NCI-H748 treated with DMSO at 0.1 percent for 48 hours (cell line): Measurements from ENCODE around the gene PPTC7.
"Not testable (repeated sequence)": the region's sequence is repeated elsewhere in the genome, so short reads cannot be mapped to it uniquely, and the experiment has no call there.

ENCODE experiments used
- DNase-seq: peaks from one replicate; lab custom pipeline; 2025; lab: John Stamatoyannopoulos, UW

Gene PPTC7

DNA sequence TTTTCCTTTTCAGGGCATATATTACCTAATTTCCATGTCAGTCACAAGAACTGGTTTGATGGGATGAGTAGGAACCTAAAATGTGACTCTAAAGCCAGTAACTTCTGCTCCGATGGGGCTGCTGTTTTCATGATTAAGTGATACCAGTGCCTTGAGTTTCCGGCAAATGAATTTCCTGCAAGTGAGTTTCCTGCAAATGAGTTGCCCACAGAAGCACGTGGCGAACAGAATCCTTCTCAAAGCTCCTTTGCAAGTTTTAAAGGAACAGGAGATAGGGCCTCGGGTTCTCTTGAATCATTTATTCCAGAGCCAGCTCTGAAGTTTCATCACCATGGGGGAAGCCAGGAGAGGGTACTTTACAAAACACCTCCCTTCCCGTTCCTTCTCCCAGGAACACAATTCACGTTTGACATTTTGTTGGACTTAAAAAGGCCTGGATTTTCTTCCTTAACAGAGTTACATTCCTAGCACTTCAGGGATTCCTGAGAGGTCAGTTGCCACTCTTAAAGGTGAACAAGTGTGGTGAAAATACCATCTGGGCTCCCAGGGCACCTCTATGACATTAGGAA lies 2.2 kb upstream of the PPTC7 start:
- DNase-seq = no peak

DNA sequence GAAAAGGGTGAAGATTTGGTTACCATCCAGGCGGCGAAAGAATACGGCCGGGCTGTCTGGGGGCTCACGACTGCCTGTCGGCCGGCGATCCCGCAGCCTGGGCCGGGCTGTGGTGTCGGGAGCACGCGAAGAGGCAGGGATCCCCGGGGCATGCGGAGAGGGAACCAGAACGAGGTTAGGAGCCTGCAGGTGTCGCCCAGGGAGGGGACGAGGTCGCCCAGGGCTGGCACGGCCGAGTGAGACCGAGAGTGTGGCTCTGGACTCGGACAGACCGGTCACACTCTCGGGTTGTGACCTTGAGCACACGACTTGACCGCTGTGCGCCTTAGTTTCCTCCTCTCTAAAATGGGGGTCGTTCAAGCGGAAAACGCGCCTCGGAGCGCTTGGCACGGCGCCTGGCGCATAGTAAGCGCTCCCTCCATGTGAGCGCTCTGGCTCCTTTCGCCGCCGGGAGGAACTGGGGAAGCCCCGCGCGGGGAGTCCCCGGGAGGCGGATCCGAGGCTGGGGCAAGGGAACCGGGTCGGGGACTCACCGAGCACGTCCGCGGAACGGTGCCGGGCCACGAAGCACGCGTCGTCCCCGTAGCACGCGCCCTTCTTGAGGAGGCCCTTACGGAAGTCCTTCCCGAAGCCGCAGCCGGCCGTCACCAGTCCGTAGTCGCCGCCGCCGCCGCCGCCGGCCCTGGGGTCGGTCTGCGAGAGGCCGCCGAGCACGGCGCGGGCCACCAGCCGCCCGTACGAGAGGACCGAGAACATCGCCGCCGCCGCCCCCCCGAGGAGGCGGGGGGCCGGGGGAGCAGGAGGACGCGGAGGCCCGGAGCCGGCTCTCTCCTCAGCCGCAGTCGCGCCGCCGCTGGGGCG lies 612 bp downstream of the PPTC7 start:
- peak; percentile 27 for DNase-seq

DNA sequence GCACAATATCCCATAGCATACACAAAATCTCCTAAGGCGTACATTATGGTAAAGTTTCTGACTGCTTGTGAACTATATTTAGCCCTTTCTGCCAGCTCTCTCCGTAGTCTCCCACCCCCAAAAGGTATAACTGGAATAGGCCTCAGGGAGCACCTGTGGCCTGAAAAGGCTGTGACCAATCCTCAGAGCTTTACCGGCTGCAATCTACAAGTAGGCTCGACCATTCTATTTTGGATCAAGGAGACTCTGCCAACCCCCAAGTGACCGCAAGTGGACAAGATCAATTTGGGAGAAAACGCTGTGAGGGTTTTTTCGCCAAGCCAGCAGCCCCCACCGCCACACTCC lies 1.2 kb downstream of the PPTC7 start:
- no peak for DNase-seq

DNA sequence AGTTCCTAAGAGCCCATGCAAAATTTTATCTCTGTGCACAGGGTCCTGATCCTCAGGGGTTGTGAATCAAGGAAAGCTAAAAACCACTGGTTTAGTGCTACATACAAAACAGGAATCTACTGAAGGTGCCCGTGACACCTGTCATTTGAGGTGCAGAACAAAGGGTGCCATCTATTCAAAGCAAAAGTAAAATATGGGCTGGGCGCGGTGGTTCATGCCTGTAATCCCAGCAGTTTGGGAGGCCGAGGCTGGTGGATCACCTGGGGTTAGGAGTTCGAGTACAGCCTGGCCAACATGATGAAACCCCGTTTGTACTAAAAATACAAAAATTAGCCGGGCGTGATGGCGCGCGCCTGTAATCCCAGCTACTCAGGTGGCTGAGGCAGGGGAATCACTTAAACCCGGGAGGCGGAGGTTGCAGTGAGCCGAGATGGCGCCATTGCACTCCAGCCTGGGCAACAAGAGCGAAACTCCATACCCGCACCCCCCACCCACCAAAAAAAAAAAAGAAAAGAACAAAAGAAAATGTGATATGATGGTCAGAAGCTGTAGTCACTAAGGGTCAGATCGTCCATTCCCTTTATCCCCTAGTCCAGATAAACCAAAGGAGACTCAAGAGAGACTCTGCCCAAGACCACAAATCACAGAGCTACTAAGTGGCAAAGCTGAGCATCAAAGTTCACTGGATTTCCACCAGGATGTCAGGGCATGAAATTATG lies 3.4 kb downstream of the PPTC7 start:
- DNase-seq = no peak

DNA sequence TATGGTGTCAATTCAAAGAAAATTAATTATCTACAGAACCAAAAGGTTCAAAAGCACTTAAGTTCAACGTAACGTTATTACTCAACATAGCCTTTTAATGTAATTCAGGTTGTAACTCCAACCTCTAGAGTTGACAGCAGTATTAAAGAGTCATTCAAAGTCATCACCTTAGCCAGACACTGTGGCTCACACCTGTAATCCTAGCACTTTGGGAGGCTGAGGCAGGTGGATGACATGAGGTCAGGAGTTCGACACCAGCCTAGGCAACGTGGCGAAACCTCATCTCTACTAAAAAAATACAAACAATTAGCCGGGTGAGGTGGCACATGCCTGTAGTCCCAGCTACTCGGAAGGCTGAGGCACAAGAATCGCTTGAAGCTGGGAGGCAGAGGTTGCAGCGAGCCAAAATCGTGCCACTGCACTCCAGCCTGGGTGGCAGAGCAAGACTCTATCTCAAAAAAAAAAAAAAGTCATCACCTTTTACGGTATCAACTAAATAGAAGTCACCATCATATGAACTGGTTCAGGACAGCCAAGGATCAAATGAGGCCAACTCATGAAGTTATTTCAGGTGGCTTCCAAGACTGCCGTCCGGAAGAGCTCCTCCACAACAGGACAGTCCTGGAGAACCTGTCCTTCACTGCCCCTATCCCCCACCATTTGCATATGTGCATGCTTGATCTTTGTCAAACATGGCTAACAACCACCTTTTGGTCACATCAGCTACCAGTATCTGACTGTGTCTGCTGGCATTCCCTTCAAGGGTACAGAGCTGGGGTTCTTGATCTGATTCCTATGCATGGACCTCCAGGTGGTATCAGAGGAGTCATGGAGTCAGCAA lies 4.2 kb downstream of the PPTC7 start:
- DNase-seq = no peak

DNA sequence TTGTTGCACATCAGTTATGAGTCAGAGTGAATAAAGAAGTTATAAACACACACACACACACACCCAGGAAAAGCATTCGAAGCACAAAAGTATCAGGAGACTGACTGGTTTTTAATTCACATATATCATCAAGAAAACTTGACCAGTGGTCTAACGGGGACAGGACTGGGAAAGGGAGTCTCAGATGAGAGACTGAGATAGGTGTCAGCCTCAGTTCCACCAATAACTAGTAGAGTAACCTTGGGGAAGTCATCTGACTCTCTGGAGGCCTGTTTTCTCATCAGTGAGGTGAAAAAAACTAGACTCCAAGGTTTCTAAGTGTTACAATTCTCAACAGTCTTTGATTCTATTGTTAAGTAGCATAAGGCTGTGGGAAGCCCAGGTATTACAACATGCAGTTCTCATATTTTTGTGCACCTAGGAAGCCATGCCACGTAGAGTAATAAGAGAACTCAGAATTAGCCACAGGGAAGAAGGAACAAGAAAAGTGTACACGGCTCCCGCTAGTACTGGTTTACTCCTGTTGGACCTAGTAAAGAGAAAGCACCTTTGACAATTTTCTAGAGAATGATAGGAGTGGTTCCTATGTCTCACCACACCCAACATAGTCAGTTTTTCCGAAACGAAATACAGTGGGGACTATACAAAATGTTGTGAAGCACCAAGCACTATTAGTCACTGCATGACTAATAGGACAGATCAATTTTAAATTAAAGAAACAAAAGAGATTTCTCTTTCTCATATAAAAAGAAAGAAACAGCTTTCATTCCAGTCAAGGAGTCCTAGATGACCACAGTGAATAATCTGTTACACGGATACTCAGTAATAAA lies 5.0 kb downstream of the PPTC7 start:
- no peak for DNase-seq

DNA sequence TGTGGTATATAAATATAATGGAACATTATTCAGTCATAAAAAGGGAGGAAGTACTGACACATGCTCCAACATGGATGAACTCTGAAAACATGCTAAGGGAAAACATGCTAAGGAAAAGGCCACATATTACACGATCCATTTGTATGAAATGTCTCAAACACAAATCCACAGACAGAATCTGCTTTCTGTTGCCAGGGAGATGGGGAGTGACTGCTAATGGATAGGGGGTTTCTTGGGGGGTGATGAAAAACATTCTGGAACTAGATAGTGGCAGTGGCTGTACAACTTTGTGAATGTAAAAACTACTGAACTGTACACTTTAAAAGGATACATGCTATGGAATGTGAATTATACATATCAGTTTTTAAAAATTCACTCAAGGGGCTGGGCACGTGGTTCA lies 6.6 kb downstream of the PPTC7 start:
- no peak for DNase-seq

DNA sequence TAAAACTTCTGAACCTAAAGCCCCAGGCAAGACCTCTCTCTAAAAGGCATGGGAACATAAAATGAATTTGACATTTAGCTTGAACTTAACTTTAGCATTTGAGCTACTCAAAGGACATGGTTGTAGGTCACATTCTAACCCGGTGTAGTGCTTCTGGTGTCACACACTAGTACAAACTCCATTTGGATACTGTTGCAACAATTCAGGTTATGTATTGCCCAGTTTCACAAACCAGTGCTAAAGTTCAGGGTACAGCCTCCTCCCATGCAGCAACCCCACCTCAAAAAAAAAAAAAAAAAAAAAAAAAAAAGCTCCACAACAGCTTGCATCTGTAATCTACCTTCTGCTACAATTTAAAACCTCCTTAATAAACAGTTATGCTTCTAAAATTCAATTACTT lies 7.8 kb downstream of the PPTC7 start:
- DNase-seq = no peak

DNA sequence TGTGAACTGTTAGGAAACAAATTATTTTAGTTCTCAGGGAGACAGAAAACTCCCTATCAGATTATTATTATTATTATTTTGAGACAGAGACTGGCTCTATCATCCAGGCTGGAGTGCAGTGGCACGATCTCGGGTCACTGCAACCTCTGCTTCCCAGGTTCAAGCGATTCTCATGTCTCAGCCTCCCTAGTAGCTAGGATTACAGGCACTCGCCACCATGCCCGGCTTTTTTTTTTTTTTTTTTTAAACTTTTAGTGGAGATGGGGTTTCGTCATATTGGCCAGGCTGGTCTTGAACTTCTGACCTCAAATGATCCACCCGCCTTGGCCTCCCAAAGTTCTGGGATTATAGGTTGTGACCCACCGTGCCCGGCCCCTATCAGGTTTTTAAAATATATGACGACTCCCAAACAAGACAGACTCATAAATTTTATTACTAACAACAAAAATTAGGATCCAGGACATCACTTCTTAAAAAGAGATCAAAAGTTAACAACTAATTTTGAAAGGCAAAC lies 8.3 kb downstream of the PPTC7 start:
- not testable (repeated sequence) for DNase-seq

DNA sequence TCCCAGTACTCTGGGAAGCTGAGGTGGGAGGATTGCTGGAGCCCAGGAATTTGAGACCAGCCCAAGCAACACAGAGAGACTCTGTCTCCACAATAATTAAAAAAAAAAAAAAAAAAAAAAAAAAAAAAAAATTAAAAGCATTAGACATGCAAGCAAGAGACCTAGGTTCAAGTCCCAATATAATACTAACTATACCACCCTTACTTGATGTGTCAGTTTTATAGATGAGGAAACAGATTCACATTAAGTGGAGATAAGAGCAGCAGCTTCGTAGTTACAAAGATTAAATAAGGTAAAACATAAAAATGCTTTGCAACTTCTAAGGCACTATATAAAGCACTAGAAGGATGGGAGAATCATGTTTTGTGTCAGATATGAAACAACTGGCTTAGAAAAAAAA lies 9.1 kb downstream of the PPTC7 start:
- DNase-seq = no peak

DNA sequence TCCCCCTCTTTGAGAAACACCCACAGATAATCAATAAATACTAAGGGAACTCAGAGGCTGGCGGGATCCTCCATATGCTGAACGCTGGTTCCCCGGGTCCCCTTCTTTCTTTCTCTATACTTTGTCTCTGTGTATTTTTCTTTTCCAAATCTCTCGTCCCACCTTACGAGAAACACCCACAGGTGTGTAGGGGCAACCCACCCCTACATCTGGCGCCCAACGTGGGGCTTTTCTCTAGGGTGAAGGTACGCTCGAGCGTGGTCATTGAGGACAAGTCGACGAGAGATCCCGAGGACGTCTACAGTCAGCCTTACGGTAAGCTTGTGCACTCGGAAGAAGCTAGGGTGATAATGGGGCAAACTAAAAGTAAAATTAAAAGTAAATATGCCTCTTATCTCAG lies 12.3 kb downstream of the PPTC7 start:
- not testable (repeated sequence) for DNase-seq

DNA sequence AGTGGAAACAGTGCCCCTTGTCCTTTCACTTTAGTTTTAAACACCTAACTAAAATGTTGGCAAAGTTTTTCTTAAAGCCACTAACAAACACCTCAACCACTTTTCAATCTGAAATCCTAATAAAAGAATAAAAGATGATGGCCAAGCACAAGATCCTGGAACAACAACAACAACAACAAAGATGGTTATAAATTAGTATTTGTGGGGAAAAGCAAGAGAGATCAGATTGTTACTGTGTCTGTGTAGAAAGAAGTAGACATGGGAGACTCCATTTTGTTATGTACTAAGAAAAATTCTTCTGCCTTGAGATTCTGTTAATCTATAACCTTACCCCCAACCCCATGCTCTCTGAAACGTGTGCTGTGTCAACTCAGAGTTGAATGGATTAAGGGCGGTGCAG lies 13.3 kb downstream of the PPTC7 start:
- not testable (repeated sequence) for DNase-seq

DNA sequence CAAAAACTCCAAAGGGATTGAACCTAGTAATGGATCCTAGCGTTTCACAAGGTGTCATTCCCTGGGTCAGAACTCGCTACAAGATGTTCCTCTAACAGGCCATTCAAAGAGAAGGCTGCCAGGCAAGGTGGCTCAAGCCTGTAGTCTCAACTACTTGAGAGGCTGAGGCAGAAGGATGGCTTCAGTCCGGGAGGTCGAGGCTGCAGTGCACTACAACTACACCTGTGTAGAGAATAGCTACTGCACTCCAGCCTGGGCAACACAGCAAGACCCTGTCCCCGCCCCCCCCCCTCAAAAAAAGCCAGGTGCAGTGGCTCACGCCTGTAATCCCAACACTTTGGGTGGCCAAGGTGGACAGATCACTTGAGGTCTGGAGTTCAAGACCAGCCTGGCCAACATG lies 14.4 kb downstream of the PPTC7 start:
- DNase-seq = no peak

DNA sequence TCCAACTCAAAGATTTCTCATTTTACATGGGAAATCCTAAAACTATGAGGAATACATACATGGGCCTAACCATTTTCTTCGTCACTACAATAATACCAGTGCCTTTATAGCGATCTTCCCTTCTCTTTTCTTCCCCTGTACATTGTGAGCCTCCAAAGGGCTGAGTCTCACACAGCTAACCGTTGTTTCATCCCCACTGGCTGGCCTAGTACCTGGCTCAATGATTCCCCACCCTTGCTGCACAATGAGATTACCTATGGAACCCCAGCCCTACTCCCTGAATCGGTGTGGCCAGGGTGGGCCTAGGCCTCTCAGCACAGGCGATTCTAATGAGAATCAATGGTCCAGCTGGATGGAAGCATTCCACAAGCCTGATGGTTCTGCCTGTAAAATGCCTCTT lies 16.1 kb downstream of the PPTC7 start:
- no peak for DNase-seq

DNA sequence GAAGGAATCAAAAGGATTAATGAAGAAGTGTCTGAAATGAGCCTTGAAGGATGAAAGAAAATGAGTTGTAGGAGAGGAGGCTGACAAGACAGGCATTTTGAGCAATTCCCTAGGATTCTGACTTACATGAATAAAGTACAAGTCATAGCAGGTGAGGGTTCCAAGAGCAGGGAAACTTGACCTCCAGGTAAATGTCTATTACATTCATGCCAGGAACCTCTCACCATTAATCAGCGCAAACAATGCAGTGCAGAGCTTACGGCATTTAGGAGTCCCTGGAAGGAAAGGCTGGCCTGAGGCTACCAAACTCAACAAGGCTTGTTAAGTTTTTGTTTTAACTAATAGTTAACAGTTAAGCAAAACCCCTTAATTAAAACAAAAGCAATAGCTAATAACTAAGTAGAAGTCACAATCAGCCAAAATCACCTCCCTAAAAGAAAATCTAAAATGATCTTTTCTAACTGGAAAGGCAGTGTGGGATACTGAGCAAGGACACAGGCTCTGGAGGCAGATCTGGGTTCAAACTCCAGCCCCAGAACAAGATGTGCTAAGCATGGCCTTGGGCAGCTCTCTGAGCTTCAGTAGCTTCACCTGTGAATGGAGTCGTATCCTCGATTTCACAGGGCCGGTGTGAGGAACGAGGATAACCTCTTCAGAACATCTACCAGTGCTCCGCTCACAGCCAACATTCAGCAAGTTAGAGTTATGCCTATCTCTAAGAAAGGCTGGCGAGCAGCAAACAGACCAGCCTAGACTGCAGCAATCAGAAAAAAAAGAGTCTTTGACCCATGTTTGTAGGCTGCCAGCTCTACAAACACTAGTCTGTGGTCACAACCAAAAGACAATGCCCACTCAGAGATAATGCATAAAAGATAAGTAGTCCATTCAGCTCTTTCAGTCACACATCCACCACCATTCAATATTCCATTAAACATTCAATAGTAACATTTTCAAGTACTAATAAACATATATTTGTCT lies 16.9 kb downstream of the PPTC7 start:
- DNase-seq = no peak

DNA sequence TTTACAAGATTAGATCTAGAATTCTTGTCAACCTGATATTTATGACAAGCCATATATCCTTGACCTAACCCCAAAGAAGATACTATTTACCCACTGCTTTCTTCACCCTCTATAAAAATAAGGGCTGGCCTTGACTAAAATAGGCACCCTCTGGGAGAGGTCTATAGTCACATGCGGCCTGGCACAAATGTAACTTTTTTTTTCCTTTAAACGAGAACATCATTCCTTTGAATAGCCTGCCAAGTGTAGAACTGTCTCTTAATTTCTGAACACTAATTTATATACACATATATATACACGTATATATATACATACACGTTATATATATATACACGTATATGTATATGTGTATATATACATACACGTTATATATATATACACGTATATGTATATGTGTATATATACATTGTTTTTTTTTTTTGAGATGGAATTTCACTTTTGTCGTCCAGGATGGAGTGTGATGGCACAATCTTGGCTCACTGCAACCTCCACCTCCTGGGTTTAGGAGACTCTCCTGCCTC lies 18.6 kb downstream of the PPTC7 start:
- no peak for DNase-seq

DNA sequence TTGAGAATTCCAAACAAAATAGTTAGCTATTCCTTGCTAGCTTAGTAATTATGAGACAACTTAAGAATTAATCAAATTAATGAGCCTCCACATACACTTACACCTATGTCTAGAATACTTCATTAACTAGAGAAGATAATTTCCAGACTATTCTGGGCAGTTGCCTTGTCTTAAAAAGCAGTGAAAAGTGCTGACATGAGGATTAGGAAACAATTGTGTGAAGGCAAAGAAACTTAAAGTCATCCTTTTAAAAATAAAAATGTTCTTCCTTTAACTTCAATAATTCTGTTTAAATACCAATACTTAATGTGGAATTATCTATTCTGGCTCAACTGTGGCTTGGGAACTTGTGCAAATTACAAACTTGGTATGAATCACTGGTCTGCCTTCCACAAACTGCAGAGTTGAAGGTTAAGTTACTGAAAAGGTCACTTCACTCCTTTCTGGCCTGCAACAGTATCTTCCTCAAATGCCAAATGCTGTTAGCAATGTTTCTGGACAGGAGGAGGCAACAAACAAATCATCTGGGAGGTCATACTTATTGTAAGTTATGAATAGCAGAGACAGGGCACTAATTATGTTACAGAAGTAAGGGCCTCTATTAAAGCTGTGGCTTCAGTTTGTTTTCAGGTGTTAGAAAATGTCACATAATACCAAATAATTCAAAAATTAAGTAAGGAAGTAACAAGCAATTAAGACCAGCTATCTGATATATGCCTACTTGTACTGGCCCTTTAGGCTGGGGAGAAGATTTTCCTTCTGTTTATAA lies 19.2 kb downstream of the PPTC7 start:
- no peak for DNase-seq

DNA sequence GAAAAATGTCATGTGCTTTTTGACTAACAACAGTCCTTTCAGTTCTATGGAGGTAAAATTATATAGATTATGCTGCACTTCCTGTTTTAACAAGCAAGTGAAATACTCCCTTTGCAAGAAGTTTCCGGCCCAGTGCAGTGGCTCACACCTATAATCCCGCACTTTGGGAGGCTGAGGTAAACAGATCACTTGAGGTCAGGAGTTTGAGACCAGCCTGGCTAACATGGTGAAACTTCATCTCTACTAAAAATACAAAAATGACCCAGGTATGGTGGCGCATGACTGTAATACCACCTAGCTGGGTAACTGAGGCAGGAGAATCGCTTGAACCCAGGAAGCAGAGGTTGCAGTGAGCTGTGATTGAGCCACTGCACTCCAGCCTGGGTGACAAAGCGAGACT lies 20.7 kb downstream of the PPTC7 start:
- DNase-seq = not testable (repeated sequence)
